Activated CD4-positive, alpha-beta T cell treated with anti-CD3 and anti-CD28 coated beads, Interleukin-2, amount 10 ng/mL, durations not matched to agents 24 days and 14 days (primary cell): ENCODE measurements around the gene SLC35A2. TPM values are rescaled to one million over a fixed set of nuclear protein-coding genes. Genes with fewer than 3 reads are reported as not detected.
"Not testable (repeated sequence)": the region's sequence is repeated elsewhere in the genome, so short reads cannot be mapped to it uniquely, and the experiment has no call there.

Experiments used
- DNase-seq: peaks from one replicate; pipeline ENCODE4 v3.0.0; 2022
- H3K27ac Mint-ChIP-seq: one replicate; pipeline ENCODE4 v1.8.0; 2022; ENCODE audit warnings: mild to moderate bottlenecking, mixed read lengths
- H3K27me3 Mint-ChIP-seq: one replicate; pipeline ENCODE4 v1.8.0; 2022; ENCODE audit warnings: mixed read lengths
- H3K36me3 Mint-ChIP-seq: one replicate; pipeline ENCODE4 v1.8.0; 2022; ENCODE audit warnings: low read depth, mild to moderate bottlenecking, mixed read lengths
- H3K4me1 Mint-ChIP-seq: one replicate; pipeline ENCODE4 v1.8.0; 2021; ENCODE audit warnings: mixed read lengths
- H3K4me3 Mint-ChIP-seq: one replicate; pipeline ENCODE4 v1.8.0; 2022; ENCODE audit warnings: mild to moderate bottlenecking, moderate library complexity, mixed read lengths
- H3K9me3 Mint-ChIP-seq: one replicate; pipeline ENCODE4 v1.8.0; 2021; ENCODE audit warnings: mixed read lengths
- intact Hi-C: fragments of 100-400 bp; cut with micrococcal nuclease; formaldehyde crosslinking; loops from one replicate; pipeline ENCODE4 v1.15.1; 2023
- total RNA-seq: library from RNA; stranded (reverse); gene quantifications from 2 replicates; pipeline ENCODE4 v1.2.3, GENCODE V29; 2022

SLC35A2 gene
- total RNA-seq, 1 donor from 2014 or later, result 19.5 TPM

GRCh38 chrX:48890296-48890925, 21.0 kb downstream of the SLC35A2 start:
- Mint-ChIP-seq H3K9me3 (no peaks in the 10 kb centered on the region), H3K27me3 (no peaks in the 10 kb centered on the region), H3K36me3 (peaks cover 15% of the 10 kb centered on the region), H3K27ac (peak overlapping the region; percentile 85), H3K4me3 (peak overlapping the region; percentile 88), H3K4me1 (peaks cover 18% of the 10 kb centered on the region)
- intact Hi-C loops, result loop anchor here (10.0 kb wide), 2 partner anchors 216 to 246 kb away; no protein-coding TSS in a partner anchor
- DNase-seq, result peak; percentile 64

GRCh38 chrX:48886586-48886985, 24.9 kb downstream of the SLC35A2 start:
- H3K27ac Mint-ChIP-seq, H3K9me3 Mint-ChIP-seq, H3K4me1 Mint-ChIP-seq, intact Hi-C loops, H3K4me3 Mint-ChIP-seq, H3K27me3 Mint-ChIP-seq, DNase-seq, H3K36me3 Mint-ChIP-seq: not testable (repeated sequence)

GRCh38 chrX:48883729-48884128, 27.7 kb downstream of the SLC35A2 start:
- peaks cover 3% of the 10 kb centered on the region for H3K4me1 Mint-ChIP-seq
- no peaks in the 10 kb centered on the region for H3K9me3 Mint-ChIP-seq
- H3K36me3 Mint-ChIP-seq, result no peaks in the 10 kb centered on the region
- no peak for DNase-seq
- intact Hi-C loops, result no loop called here
- H3K27ac Mint-ChIP-seq, result no peak overlapping the region
- H3K27me3 Mint-ChIP-seq, result peaks cover 4% of the 10 kb centered on the region
- H3K4me3 Mint-ChIP-seq, result no peak overlapping the region

- H3K4me1 Mint-ChIP-seq, H3K27me3 Mint-ChIP-seq, intact Hi-C loops, H3K36me3 Mint-ChIP-seq, DNase-seq, H3K27ac Mint-ChIP-seq, H3K4me3 Mint-ChIP-seq, H3K9me3 Mint-ChIP-seq: not testable (repeated sequence)
Measured at GRCh38 chrX:48876944-48877343, 34.5 kb downstream of the SLC35A2 start.

- H3K27ac Mint-ChIP-seq, intact Hi-C loops, H3K27me3 Mint-ChIP-seq, H3K4me3 Mint-ChIP-seq, DNase-seq, H3K4me1 Mint-ChIP-seq, H3K9me3 Mint-ChIP-seq, H3K36me3 Mint-ChIP-seq: not testable (repeated sequence)
Measured at GRCh38 chrX:48872017-48872416, 39.4 kb downstream of the SLC35A2 start.

GRCh38 chrX:48864210-48864609, 47.2 kb downstream of the SLC35A2 start:
- Mint-ChIP-seq H3K36me3 (no peaks in the 10 kb centered on the region), H3K9me3 (no peaks in the 10 kb centered on the region), H3K27ac (no peak overlapping the region), H3K27me3 (peaks cover 3% of the 10 kb centered on the region), H3K4me3 (no peak overlapping the region), H3K4me1 (no peaks in the 10 kb centered on the region)
- intact Hi-C loops, result no loop called here
- DNase-seq, result no peak

- no peak overlapping the region for H3K27ac Mint-ChIP-seq
- no peaks in the 10 kb centered on the region for H3K36me3 Mint-ChIP-seq
- peak; percentile 59 for DNase-seq
- H3K27me3 Mint-ChIP-seq, result peaks cover 12% of the 10 kb centered on the region
- H3K9me3 Mint-ChIP-seq, result no peaks in the 10 kb centered on the region
- intact Hi-C loops, result no loop called here
- no peak overlapping the region for H3K4me3 Mint-ChIP-seq
- peaks cover 4% of the 10 kb centered on the region for H3K4me1 Mint-ChIP-seq
Measured at GRCh38 chrX:48854898-48855297, 56.5 kb downstream of the SLC35A2 start.

GRCh38 chrX:48854121-48854804, 57.2 kb downstream of the SLC35A2 start:
- H3K36me3 Mint-ChIP-seq, DNase-seq, intact Hi-C loops, H3K4me3 Mint-ChIP-seq, H3K4me1 Mint-ChIP-seq, H3K27ac Mint-ChIP-seq, H3K9me3 Mint-ChIP-seq: not testable (repeated sequence)
- H3K27me3 Mint-ChIP-seq, result peaks cover 12% of the 10 kb centered on the region

- H3K9me3 Mint-ChIP-seq, H3K4me3 Mint-ChIP-seq, DNase-seq, H3K4me1 Mint-ChIP-seq, H3K27ac Mint-ChIP-seq, H3K36me3 Mint-ChIP-seq, intact Hi-C loops: not testable (repeated sequence)
- H3K27me3 Mint-ChIP-seq, result peaks cover 16% of the 10 kb centered on the region
Measured at GRCh38 chrX:48853494-48853893, 58.0 kb downstream of the SLC35A2 start.

Other genes with a start within 250 kb of the SLC35A2 start
- gene WAS, start 227.8 kb downstream of the SLC35A2 start, total RNA-seq, result 99.0 and 104 TPM in 2 replicates
- gene SUV39H1, start 214.9 kb downstream of the SLC35A2 start, total RNA-seq, result 27.6 and 32.2 TPM in 2 replicates
- gene GLOD5, start 149.9 kb downstream of the SLC35A2 start, total RNA-seq, result not detected in 2 replicates
- not detected in 2 replicates for gene GATA1, start 125.1 kb downstream of the SLC35A2 start, total RNA-seq
- 50.6 and 55.2 TPM in 2 replicates for gene HDAC6, start 109.6 kb downstream of the SLC35A2 start, total RNA-seq
- gene ERAS, start 85.1 kb downstream of the SLC35A2 start, total RNA-seq, result not detected in 2 replicates
- gene PCSK1N, start 76.0 kb downstream of the SLC35A2 start, total RNA-seq, result 0.33 TPM in 1 of 2 replicates, not detected in the other
- gene TIMM17B, start 13.9 kb downstream of the SLC35A2 start, total RNA-seq, result 72.0 and 75.1 TPM in 2 replicates
- 104 and 114 TPM in 2 replicates for gene PQBP1, start 13.7 kb downstream of the SLC35A2 start, total RNA-seq
- 391 and 394 TPM in 2 replicates for gene PIM2, start 7.4 kb upstream of the SLC35A2 start, total RNA-seq
- gene OTUD5, start 46.0 kb upstream of the SLC35A2 start, total RNA-seq, result 76.2 and 76.7 TPM in 2 replicates
- gene KCND1, start 60.2 kb upstream of the SLC35A2 start, total RNA-seq, result 2.5 and 3.5 TPM in 2 replicates
- 85.7 and 87.3 TPM in 2 replicates for gene GRIPAP1, start 90.6 kb upstream of the SLC35A2 start, total RNA-seq
- 28.8 and 30.8 TPM in 2 replicates for gene TFE3, start 131.7 kb upstream of the SLC35A2 start, total RNA-seq
- gene CCDC120, start 147.4 kb upstream of the SLC35A2 start, total RNA-seq, result 4.4 and 4.5 TPM in 2 replicates
- 12.5 and 15.9 TPM in 2 replicates for gene PRAF2, start 162.4 kb upstream of the SLC35A2 start, total RNA-seq
- 38.7 and 40.8 TPM in 2 replicates for gene WDR45, start 168.2 kb upstream of the SLC35A2 start, total RNA-seq
- gene GPKOW, start 212.1 kb upstream of the SLC35A2 start, total RNA-seq, result 24.7 TPM in 2 replicates